HG03354 (cell line): Measurements from ENCODE around the gene DOCK1.

Experiments
- ATAC-seq: cut with Tn5 transposase; IDR thresholded peaks from one replicate; pipeline ENCODE4 v1.9.1; 2021; ENCODE audit warnings: mild to moderate bottlenecking; ENCODE audit not compliant: unreplicated experiment, poor library complexity, severe bottlenecking

DOCK1 gene

GRCh38 chr10:127498087-127498486, 592.9 kb downstream of the DOCK1 start:
- ATAC-seq: no peak

GRCh38 chr10:127500127-127500526, 594.9 kb downstream of the DOCK1 start:
- ATAC-seq: no peak
